MG63 (cell line): ENCODE measurements around the gene PDILT. TPM values are rescaled to one million over a fixed set of nuclear protein-coding genes. Genes with fewer than 3 reads are reported as not detected.

Experiments
- DNase-seq: peaks from one replicate; pipeline ENCODE4 v3.0.0-alpha.2; 2020
- H3K27me3 ChIP-seq: fragments of 250-450 bp; sonication (Bioruptor Pico); 2 replicates; pipeline ENCODE4 v1.5.1; 2020; ENCODE audit warnings: mild to moderate bottlenecking, moderate library complexity
- H3K36me3 ChIP-seq: fragments of 250-450 bp; sonication (Bioruptor Pico); 2 replicates; pipeline ENCODE4 v1.5.1; 2020; ENCODE audit warnings: mild to moderate bottlenecking, moderate library complexity
- H3K4me3 ChIP-seq: fragments of 250-450 bp; sonication (Bioruptor Pico); 2 replicates; pipeline ENCODE4 v1.5.1; 2020; ENCODE audit warnings: mild to moderate bottlenecking, moderate library complexity
- H3K9me3 ChIP-seq: fragments of 250-450 bp; sonication (Bioruptor Pico); 2 replicates; pipeline ENCODE4 v1.5.1; 2020; ENCODE audit warnings: mild to moderate bottlenecking, moderate library complexity
- total RNA-seq: library from RNA; depleted of rRNA; stranded (reverse); fragments of >200 nt; shearing (Covaris generic); gene quantifications from 2 replicates; pipeline ENCODE4 v1.2.3, GENCODE V29; 2014; ENCODE audit warnings: low replicate concordance

Gene PDILT
- total RNA-seq, 1 experiment from 2014 or later = not detected

DNA sequence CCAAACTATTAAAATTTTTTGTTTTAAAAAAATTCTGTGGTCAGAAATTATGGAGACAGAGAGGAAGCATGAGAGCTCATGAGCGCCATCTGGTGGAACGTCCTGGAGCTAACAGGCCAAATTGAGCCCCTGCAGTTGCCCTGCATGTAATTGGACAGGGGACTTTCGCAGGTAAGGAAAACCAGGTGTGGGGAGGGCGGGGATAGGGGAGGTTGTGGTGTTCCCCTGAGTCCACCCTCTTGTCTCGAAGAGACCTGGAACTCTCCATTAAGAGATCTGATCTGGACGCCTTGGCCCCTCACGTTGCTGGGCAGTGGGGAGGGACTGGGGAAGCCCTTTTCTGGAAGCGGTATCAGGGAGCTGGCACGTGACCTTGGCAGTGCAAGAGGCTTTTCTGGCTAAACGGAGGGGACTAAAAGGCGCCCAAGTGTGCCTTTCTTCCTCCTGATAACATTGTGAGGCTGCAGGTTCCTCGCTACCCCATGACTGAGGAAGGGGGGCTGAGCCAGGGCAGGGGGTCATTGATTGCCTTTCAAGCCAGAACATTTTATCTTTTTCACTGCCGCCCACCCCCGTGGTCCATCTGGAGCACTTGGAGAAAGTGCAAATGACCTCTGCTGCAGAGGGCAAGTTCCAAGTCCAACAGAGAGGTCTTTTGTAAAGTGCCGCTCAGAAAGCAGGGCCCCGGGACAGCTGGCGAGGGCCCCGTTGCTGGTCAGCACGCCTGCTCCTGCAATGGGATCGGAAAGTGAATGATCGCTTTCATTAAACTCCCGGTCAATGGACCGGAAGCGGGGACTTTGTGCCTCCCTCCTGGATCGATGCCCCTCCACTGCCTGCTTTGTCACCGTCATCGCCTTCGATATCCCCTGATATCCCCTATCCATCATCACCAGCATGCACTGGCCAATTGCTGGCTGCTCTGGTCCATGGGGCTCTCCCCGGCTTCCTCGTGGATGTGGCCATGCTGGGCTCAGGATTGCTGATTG is 18.4 kb downstream of the PDILT start:
- no peaks in the 10 kb centered on the region for H3K36me3 ChIP-seq
- H3K4me3 ChIP-seq = no peak overlapping the region
- DNase-seq = peak; percentile 34
- no peaks in the 10 kb centered on the region for H3K9me3 ChIP-seq
- H3K27me3 ChIP-seq = 0 out of 2 replicates have a peak, but pooled peaks cover 2% of the 10 kb centered on the region

DNA sequence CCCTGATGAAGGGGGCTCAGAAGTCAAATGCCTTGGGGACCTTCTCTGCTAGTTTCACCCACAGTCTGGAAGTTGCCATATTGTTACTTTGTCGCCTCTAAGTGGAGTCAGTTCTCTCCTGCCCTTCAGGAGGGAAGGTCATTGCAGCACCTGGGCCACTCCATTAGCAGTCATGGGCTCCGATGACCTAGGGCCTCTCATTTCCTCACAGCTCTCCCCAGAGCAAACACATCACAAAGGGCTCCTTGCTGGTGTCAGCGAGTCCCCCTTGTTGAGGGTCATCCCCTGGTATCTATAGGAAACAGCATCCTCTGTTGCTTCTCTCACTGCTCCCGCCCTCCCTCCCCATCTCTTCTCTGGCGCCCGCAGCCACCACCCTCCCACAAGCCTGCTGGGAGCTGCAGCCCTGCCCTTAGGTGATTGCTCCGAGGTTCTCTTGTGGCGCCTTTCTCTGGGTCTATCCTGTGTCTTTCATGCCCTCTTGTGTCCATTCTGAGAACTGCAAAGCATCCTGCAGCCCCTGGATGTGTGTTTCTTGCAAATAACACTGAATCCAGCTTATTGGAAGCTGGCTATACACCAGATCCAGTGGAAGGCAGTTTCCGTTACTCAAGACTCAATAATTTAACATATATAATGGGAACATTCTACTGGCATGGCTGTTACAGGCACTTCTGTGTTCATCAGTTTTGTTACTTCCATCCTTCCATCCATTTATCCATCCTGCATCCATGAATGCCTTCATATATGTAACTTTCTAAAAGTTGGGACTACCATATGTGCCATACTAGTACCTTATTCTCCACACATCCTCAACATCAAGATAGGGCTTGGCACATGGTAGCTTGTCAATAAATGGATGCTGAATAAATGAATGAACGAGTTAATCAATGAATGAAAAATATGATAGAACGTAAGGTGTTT is 21.2 kb downstream of the PDILT start:
- H3K4me3 ChIP-seq = no peak overlapping the region
- H3K9me3 ChIP-seq = no peaks in the 10 kb centered on the region
- peaks cover 9% of the 10 kb centered on the region for H3K27me3 ChIP-seq
- peak; percentile 49 for DNase-seq
- H3K36me3 ChIP-seq = no peaks in the 10 kb centered on the region

DNA sequence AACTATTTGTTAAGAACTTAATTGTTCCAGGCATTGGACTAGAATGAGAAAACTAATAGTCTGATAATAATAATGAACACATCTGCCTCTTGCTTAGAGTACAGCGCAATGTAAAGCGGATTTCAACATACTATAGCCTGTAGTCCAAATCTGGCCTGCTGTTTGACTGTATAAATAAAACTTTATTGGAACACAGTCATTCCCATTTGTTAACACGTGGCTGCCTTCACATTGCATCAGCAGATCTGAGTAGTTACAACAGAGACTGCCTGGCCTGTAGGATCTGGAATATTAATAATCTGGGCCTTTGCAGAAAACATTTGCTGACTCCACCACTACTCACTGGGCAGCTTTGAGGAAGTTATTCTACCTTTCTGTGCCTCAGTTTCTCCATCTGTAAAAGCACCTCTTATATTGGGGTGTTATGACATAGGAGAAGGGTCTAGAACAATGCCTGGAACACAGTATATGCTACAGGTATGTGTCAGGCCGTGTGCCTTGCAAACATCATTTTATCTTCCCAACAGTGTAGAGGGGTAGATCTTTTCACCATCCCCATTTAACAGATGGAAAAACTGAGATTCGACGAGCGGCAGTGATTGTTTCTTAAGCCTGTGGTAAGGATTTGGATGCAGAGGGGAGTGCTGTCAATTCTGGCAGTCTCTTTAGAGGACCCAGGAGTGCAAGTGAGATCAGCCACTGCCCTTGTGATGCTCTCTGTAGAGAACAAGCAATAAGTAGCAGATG is 22.2 kb downstream of the PDILT start:
- Histone ChIP-seq H3K27me3 (peaks cover 9% of the 10 kb centered on the region), H3K4me3 (no peak overlapping the region), H3K9me3 (no peaks in the 10 kb centered on the region), H3K36me3 (no peaks in the 10 kb centered on the region)
- no peak for DNase-seq

DNA sequence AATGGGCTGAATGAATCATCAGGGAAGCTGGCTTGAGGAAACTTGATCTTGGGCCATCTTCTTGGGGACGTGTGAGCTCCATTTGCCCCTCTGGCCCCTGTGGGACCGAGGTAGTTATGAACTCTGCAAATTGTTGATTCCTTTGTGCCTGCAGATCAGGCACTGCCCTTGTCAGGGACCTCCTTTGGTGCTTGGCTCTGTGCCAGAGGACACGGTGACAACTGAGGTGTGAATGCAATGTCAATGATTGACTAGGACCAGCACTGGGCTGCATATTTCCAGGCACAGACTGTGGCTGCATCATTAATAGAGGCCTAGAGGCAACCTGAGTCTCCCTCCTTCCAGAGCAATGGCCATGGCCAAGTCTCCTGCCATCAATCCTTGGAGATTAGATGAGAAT is 23.8 kb downstream of the PDILT start:
- Histone ChIP-seq H3K4me3 (no peak overlapping the region), H3K27me3 (peaks cover 11% of the 10 kb centered on the region), H3K9me3 (no peaks in the 10 kb centered on the region), H3K36me3 (no peaks in the 10 kb centered on the region)
- DNase-seq = no peak

DNA sequence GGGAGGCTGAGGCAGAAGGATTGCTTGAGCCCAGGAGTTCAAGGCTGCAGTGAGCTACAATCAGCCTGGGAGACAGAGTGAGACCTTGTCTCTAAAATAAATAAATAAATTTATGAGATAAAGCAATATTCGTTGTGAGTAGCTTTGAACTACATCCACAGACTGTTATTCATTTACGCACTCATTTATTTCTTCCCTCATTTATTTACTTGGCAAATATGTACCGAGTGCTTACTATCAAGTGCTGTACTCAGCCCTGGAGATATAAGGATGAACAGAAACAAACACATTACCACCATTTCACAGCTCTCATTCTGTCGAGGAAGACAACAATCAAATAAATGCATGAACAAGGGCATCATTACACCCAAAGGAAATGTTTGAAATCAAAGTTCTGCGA is 27.4 kb downstream of the PDILT start:
- Histone ChIP-seq H3K36me3 (no peaks in the 10 kb centered on the region), H3K9me3 (no peaks in the 10 kb centered on the region), H3K4me3 (no peak overlapping the region), H3K27me3 (peaks cover 11% of the 10 kb centered on the region)
- DNase-seq = no peak

DNA sequence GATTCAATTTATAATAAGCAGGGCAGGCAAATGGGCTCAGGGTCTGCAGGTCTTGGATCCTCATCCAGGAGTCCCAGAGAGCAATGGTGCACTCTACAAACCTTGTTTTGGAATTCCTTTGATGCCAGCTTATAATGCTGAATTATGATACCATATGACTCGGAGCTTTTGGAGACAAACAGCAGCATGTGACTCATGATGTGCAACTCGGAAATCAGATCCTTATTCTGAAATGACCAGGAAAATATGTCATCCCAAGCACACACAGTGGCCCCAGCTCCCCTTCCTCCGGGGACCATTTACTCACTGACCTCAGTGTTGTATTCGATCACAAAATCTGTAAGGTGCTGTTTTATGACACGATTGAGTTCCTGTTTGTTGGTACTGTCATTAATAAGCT is 31.8 kb downstream of the PDILT start:
- Histone ChIP-seq H3K4me3 (no peak overlapping the region), H3K9me3 (no peaks in the 10 kb centered on the region), H3K36me3 (no peaks in the 10 kb centered on the region), H3K27me3 (peaks cover 2% of the 10 kb centered on the region; the same call in 1 of the 2 replicates)
- DNase-seq = no peak

DNA sequence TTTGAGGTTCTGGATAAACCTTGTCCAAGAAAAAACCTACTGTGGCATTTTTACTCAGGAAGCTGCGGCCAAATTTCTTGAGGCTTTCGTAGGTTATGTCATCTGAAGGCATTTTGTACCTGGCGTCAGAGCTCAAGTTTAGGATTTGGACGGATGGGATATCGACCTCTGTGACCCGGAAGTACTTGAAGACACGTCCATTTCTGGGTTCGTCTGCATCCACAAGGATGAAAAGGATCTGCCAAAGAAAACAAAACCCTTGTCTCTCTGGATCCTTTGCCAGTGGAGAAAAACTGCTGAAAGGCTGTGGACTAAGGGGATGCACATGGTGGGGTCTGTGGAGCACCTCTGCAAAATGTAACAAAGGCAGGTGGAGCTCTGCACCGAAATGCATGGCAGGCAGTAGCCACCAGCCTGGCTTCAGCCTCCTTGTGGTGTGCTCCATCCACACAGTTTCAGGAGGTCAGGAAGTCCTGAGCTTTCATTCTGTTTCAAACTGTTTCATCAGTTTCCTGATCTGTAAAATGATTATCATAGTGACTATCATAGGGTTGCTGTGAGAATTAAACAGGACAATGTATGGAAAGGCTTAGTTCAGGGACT is 35.0 kb downstream of the PDILT start:
- H3K9me3 ChIP-seq = no peaks in the 10 kb centered on the region
- no peak overlapping the region for H3K4me3 ChIP-seq
- no peaks in the 10 kb centered on the region; the same call in 1 of the 2 replicates for H3K27me3 ChIP-seq
- DNase-seq = no peak
- H3K36me3 ChIP-seq = no peaks in the 10 kb centered on the region

DNA sequence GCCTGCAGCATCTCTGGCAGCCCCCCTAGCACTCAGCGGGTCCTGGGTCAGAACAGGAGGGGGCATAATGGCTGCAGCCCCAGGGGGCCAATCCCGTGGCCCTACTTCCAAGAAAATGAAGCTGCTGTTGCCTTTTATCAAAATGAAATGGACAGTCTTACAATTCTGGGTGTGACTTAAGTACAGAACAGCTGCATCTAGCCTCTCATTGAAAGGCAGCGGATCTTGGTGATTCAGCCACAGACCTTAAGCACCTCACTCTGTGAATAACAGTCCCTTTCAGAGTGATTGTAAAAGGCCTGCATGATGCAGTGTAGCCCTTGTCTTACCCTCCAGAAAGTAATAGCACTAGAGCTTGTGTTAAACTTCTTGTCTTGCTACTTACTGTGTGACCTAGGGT is 40.5 kb downstream of the PDILT start:
- Histone ChIP-seq H3K27me3 (peaks cover 18% of the 10 kb centered on the region), H3K4me3 (no peak overlapping the region), H3K9me3 (no peaks in the 10 kb centered on the region), H3K36me3 (no peaks in the 10 kb centered on the region)
- DNase-seq = no peak

DNA sequence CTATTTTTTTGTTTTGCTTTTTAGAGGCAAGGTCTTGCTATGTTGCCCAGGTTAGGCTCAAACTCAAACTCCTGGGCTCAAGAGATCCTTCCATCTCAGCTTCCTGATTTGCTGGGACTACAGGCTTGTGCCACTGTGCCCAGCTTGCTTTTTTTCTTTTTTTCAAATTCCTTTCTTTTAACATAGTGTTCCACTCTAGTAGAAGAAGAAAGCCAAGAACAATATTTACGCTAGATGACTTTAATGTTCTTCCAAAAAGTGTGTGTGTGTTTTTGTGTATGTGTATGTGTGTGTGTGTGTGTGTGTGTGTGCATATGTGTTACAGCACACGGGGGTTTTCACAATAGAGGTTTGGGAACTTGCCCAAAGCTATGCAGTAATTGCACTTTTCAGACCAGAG is 41.3 kb downstream of the PDILT start:
- H3K27me3 ChIP-seq = peaks cover 18% of the 10 kb centered on the region
- H3K4me3 ChIP-seq = no peak overlapping the region
- no peaks in the 10 kb centered on the region for H3K36me3 ChIP-seq
- DNase-seq = no peak
- no peaks in the 10 kb centered on the region for H3K9me3 ChIP-seq

DNA sequence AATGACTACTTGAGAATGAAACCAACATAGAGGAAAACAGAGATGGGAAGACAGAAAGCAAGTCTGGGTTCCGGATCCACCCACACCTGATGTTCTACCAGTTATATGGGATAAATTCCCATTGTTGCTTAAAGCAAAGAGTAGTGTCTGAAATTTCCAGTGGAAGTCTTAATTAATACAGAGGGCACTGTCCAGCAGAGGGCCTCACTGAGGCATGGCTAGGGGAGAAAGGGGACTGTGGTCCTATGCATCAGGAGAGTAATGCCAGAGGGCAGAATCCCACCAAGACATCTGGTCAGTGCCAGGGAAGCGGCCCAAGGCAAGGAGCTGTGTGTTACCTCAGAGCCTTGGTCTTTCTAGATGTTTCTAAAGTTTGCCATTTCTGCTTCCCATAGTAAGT is 44.5 kb downstream of the PDILT start:
- Histone ChIP-seq H3K9me3 (no peaks in the 10 kb centered on the region), H3K4me3 (no peak overlapping the region), H3K36me3 (no peaks in the 10 kb centered on the region), H3K27me3 (peaks cover 23% of the 10 kb centered on the region)
- DNase-seq = no peak

DNA sequence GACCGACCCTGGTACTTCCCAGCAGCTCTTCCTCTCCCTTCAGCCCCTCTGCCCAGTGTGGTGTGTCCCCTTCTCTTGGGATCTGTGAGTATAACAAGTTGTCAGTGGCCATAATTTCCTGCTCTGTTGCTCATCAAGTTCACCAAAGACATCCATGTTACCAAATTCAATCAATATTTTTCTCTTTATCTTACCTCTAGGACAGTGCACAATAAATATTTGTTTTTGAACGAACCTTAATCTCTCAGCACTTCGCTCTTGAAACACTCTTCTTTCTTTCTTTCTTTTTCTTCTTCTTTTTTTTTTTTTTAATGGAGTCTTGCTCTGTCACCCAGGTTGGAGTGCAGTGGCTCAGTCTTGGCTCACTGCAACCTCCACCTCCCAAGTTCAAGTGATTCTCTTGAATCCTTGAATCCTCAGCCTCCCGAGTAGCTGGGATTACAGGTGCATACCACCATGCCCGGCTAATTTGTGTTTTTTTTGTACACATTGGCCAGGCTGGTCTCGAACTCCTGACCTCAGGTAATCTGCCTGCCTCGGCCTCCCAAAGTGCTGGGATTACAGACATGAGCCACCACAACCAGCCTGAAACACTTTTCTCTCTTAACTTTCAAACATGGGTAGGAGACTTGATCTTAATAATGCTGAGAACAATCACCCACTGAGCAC is 49.3 kb downstream of the PDILT start:
- Histone ChIP-seq H3K36me3 (no peaks in the 10 kb centered on the region), H3K9me3 (no peaks in the 10 kb centered on the region), H3K27me3 (peaks cover 16% of the 10 kb centered on the region), H3K4me3 (no peak overlapping the region)
- no peak for DNase-seq

DNA sequence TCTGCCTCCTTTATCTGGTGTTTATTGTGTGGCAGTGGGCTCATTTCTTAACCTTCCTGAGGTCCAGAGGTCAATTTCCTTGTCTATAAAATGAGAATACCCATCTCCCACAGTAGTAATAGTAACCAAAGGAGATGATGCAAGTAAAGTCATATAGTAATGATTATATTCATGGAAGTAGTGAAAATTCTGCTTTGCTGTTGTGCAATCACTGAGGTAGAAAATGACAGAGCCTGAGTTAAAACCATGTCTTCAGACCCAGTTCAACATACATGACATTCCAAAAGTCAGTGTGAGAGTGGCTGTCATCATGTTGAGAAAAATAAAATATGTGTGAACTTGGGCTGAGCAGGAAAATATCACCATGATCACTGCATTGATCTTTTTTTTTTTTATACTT is 51.2 kb downstream of the PDILT start:
- DNase-seq = no peak

DNA sequence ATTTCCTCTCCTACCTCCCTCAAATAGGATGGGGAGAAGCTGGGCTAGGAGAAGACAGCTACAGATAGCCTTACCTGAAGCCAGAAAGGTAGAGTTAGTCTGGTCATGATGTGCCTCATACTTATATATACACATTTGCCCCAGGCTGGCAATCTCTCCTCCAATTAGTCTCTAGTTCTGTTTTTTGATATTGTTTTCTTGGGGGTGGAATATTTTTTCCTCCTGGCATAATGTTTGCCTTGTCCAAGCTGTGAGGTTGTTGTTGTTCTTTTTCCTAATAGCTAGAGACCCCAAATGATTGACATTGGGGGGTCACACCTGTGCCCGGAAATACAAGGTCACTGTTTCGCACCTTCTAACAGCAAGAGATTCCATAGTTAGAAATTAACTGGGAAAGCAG is 51.9 kb downstream of the PDILT start, which contains the start of gene UMOD:
UMOD (minus strand) TSS at position 101 of the 400 bp plus-strand sequence. CDS start 1,978 bp downstream, outside the sequence.
- H3K36me3 ChIP-seq = no peaks in the 10 kb centered on the region

More for the DNA sequence above, 51.2 kb downstream of the PDILT start:
- H3K27me3 ChIP-seq = peaks cover 16% of the 10 kb centered on the region
- H3K36me3 ChIP-seq = no peaks in the 10 kb centered on the region
- H3K9me3 ChIP-seq = no peaks in the 10 kb centered on the region
- H3K4me3 ChIP-seq = no peak overlapping the region

DNA sequence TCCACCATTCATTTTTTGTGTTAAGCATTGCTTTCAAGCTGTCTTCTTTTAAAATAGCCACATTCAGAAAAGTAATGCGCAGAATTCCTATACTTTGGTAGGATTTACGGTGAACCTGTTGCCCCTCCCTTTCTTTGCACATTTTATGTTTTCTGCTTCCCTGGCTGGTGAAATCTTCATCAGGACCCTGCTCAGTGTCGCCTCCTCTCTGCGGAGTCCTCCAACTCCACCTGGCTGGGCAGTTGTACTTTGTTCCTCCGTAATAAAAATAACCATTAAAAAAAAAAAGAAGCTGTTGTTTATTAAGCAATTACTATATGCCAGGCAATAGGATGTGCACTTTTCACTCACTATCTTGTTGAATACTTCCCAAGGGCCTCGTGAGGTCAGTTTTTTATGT is 54.9 kb downstream of the PDILT start:
- Histone ChIP-seq H3K27me3 (peaks cover 7% of the 10 kb centered on the region), H3K4me3 (no peak overlapping the region), H3K9me3 (no peaks in the 10 kb centered on the region), H3K36me3 (no peaks in the 10 kb centered on the region)
- no peak for DNase-seq

More for the DNA sequence above, 51.9 kb downstream of the PDILT start, which contains the start of gene UMOD:
- DNase-seq = no peak
- Histone ChIP-seq H3K4me3 (no peak within 1 kb of the TSS), H3K27me3 (peaks cover 16% of the 10 kb centered on the region), H3K9me3 (no peaks in the 10 kb centered on the region)

DNA sequence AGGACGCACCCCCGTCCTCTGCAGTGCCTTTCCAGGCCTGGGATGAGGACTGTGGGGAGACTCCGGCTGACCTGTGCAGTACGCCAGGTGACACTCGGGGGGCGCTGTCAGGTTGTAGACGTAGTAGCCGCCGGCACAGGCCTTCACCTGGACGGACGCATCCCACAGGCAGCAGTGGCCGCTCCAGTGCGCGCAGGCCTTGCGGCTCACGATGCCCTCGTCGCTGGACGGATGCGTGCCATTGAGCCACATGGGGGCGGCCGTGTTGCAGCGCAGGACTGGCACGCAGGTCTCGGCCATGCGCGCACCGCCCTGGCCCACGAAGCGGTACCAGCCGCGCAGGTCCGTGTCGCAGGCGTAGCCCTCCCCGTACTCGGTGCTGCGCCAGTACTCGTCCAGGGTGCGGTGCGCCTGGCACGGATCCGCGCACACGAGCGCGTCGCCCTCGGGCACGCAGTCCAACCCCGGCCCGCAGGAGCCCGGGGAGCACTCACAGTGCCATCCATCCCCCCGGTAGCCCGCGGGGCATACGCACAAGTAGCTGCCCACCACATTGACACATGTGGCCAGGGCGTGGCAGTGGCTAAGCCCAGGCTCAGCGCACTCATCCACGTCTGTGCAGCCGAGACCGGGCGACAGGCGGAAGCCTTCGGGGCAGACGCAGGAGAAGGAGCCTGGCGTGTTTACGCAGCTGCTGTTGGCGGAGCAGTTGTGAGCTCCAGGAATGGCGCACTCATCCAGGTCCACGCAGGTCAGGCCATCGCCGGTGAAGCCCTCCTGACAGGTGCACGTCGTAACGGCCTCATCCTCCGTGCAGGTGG is 56.0 kb downstream of the PDILT start:
- no peak overlapping the region for H3K4me3 ChIP-seq
- peaks cover 7% of the 10 kb centered on the region for H3K27me3 ChIP-seq
- no peaks in the 10 kb centered on the region for H3K36me3 ChIP-seq
- H3K9me3 ChIP-seq = no peaks in the 10 kb centered on the region
- DNase-seq = no peak
